GM21381 (cell line): ENCODE measurements around the gene BEND5.

Experiments
- ATAC-seq: cut with Tn5 transposase; IDR thresholded peaks from one replicate; pipeline ENCODE4 v1.9.1; 2021; ENCODE audit warnings: mild to moderate bottlenecking, moderate library complexity; ENCODE audit not compliant: unreplicated experiment

BEND5 gene

GRCh38 chr1:48767975-48768510 lies 8.6 kb downstream of the BEND5 start:
- no peak for ATAC-seq

DNA sequence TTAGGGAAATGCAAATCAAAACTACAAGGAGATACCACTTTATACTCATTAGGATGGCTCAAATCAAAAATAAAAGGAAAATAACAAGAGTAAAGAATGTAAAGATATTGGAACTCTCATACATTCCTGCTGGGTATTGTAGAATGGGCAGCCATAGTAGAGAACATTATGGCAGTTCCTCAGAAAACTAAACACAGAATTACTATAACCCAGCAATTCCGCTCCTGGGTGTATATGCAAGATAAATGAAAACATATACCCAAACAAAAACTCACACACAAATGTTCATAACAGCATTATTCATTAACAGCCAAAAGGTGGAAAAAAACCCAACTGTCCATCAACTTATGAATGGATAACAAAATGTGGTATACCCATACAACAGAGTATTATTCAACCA lies 11.4 kb downstream of the BEND5 start:
- ATAC-seq, result no peak

- ATAC-seq, result no peak
Observed at GRCh38 chr1:48761986-48762385, 14.7 kb downstream of the BEND5 start.

- no peak for ATAC-seq
Observed at GRCh38 chr1:48761411-48761810, 15.3 kb downstream of the BEND5 start.

GRCh38 chr1:48760857-48761256 lies 15.8 kb downstream of the BEND5 start:
- ATAC-seq, result no peak

DNA sequence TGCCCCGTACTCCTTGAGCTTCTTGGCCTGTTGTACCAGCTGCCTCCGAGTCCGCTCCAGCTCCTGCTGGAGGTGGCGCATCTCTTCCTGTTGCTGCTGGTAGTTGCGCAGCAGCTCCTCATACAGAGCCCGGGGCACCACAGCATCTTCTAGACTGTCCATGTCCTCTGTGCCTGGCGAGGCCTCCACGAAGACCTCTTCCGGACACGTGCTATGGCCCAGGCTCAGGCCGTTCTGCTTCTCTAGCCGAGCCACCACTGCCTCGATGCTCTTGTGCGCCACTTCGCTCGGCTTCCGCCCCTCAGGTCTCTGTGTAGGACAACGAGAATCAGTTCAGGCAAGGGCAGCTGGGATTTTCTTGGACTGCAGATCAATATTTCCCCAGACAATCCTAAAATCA lies 17.7 kb downstream of the BEND5 start:
- no peak for ATAC-seq

DNA sequence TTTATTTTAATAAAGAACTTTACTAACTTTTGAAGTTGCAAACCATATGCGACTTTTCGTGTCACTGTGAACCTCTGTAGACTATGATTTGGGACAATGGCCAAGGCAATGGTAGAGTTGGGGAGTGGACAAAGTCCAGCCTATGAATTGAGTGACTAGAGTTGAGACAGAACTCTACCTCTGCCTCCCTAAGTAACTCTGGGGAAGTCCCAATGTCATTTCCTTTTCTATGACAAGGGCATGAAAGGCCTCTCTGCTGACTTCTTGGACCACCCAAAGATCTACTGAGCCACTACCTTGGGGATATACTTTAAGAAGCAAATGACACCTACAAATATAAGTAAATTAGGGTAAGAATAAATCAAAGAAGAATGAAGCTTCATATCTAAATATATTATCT lies 19.3 kb downstream of the BEND5 start:
- no peak for ATAC-seq

DNA sequence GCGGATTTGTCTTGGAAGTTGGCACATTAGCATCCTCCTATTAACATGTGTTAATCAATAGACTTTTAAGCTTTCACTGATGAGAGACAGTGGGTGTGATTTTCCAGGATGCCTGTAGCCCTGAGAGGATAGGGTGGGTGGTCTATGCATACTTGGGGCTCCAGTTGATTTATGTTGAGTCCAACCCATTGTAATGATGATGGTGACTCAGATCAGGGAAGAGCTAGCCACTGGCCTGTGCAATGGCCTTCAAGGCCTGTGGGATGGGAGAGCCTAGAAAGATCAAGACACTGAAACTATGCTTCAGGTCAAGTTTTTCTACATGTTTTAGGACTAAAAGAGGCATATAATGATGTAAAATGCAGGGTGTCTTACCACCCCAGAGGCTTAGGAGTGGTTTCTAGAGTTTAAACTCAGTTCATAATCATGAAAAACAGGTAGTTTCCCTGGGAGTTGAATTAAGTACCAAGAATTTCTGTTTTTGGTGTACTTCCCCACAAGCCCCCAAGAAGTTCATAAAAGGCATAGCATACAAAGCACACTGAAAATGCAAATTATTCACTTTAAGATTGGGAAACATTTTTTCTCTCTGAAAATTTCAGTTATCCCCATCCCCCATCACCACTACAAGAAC lies 19.9 kb downstream of the BEND5 start:
- ATAC-seq, result no peak

DNA sequence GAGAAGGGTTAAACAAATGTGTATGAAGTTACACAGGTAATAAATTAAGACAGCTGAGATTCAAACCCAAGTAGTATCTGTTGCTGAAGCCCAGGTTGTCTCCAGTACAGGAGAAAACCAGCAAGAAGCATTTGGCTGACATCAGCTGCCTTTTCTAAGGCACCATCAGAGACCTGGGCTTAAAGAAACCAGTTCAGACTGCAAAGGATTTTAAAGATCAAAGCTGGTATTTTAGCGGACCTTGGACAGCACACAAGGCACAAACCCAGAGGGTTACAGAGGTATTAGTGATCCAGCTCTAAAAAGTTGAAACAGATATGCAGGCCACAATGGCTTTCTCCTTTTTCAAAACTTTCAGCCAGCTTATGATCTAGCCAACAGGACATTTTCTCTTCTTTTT lies 23.4 kb downstream of the BEND5 start:
- no peak for ATAC-seq

DNA sequence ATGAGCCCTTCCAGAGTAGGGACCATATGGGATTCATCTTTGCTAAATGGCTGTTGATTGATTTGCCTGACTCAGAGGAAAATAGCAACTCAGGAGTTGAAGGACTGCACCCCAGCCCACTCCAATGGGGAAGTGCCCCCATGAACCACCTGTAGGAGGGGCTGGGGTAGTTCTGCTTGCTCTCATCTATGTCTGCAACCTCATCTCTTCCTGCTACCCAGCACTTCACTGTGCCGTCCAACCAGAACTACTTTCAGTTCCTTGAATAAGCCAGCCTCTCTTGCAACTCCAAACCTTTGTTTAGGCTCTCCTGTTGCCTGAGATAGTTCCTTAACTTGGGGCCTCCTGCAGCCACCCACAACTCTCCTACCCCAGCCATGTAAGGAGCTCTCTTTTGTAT lies 26.6 kb downstream of the BEND5 start:
- ATAC-seq, result peak; percentile 91

DNA sequence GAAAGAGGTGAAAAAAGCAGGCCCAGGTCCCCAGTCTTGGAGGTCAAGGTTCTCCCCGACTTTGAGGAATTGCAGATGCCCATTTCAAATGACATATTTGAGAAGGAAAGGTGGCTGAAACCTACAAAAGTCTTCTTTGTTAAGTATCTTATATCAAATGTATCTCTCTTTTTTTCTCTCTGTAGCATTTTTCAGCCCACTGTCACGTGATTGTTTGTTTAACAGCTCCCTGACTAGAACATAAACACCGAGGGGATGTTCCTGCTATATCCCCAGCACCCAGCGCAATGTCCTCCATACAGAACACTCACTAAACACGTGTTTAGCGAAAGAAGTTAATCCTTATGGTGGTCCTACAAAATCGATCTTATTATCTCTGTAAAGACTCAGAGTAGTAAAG lies 27.6 kb downstream of the BEND5 start:
- no peak for ATAC-seq

DNA sequence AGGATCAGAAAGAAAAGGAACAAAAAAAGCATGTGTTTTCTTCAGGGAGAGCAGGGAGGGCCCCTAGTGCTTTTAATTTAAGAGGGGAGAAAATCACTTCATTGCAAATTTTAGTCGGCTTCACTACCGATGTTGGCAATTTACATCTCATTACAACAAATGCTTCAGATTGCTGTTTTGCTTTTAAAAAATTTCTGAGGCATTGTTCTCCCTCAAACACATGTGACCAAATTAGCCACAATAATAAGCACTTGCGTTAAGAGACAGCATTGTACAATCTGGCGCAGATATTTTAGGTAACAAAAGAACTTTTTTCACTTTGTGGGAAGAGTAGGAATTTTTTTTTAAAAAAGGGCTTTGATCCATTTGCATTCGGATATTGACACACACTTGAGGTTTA lies 29.8 kb downstream of the BEND5 start:
- no peak for ATAC-seq

GRCh38 chr1:48744032-48744431 lies 32.7 kb downstream of the BEND5 start:
- no peak for ATAC-seq

DNA sequence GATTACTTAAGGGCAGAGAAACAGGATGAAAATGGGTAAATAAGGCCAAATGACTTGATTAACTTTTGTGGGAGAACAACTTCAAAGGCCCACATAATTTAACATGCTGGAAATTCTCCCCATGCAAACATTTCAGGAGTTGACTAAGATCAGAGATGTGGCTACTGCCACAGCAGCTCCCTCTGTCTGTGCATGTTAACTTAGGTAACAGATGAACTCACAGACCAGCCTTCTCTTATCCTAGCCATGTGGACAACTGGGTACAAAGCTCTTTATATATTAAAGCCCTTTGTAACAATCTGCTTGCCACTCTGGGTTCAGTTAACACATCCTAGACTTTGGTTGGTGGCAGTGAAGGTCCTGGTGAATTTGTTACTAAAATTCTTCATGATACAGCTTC lies 33.2 kb downstream of the BEND5 start:
- no peak for ATAC-seq

- no peak for ATAC-seq
Observed at GRCh38 chr1:48741380-48741779, 35.3 kb downstream of the BEND5 start.

DNA sequence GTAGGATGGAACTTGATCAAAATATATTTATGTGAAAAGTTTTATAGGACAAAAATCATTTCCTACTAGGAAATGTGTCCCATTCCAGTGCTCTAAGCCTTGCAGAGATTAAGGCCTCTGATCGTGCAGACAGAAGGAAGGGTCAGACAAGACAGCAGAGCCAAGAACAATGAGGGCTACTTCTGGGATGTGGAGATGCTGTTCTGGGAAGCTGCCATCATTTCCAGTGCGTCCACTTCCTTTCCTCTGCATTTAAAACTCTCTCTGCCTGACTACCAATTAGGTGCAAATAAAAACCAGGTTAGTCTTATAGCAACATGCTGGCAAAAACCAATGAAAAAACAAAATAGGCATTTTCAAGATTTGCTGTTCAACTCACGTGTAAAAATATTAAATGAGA lies 36.1 kb downstream of the BEND5 start:
- no peak for ATAC-seq

GRCh38 chr1:48739091-48739490 lies 37.6 kb downstream of the BEND5 start:
- ATAC-seq, result no peak

GRCh38 chr1:48738356-48738755 lies 38.3 kb downstream of the BEND5 start:
- no peak for ATAC-seq

GRCh38 chr1:48735796-48736195 lies 40.9 kb downstream of the BEND5 start:
- no peak for ATAC-seq

DNA sequence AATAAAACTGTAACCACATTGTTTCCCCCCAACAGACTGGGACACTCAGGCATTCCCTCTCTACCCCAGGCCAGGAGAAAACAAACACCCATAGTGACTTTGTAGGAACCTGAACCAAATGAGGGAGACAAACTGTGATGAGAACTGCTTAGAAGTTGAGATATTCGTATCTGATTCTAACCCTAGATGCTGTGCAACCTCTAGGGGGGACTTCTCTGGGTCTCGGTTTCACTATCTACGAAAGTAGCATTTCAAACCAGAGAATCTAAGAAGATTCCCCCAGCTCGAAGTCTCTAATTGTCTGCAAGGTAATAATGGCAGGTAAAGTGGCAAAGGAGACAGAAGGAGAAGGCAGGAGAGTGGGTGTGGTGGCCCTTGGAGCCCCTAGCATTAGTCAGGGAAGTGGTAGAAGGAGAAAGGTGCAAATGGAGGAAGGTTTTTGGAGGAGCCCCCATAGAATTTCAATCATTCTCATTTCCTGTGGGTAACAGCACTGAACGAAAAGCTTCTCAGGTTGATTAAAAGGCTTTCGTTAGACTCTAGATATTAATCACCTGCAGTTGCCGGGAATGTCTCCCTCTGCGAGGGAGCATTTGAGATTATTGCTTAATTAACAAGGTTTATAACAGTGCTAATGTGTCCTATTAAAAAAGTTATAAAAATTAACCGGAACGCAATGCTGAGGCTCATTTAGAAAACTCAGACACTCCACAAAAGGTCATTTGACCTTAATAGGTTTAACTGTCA lies 46.4 kb downstream of the BEND5 start:
- ATAC-seq, result peak; percentile 75

DNA sequence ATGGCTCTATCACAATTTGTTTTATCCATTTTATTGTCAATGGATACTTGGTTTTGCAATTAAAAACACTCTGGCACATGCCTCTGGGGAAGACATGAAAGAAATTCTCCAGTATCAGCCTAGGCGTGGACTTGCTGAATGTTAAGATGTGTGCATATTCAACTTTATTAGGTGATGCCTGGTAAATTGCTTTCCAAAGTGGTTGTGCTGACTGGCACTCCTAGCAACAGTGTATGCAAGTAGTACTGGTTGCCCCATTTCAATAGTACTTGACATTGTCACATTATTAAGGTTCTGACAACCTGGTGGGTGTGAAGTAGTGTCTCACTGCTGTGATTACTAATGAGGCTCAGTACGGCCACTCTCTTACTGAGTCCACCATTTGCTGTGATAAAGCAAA lies 48.1 kb downstream of the BEND5 start:
- ATAC-seq, result no peak

DNA sequence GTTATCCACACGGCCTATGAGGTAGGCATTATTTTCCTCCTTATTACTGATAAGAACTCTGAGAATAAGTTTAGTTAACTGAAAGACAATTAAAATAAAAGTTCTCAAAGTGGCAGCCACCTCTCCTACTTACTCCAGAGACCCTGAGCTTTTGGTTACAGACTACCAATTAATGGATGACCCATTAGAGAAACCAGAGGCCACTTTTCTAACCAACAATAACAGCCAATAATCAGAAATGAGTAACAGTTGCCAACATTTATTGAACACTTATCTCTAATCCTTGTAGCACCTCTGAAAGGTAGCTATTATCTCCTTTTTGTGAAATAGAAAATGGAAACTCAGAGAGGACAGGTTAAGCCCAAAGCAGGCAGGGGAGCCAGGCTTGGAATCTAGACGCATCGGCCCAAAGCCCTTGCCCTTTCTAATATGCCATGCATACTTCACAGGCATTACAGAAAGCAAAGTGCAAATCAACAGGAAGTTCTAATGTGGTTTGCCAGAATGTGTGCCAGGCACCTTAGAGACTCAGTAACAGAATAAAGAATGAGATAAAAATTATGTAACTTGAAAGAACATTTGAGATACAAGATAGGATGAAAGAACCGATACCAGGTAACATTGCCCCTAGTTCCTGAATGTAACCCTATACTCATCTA lies 50.0 kb downstream of the BEND5 start:
- no peak for ATAC-seq
